OCI-LY1 (cell line): ENCODE results near the gene RAD51AP1.

Experiments
- H2AFZ ChIP-seq: fragments of 200-600 bp; sonication (generic), shearing (Covaris generic); 2 replicates; pipeline ENCODE4 v1.6.0; 2014; ENCODE audit warnings: antibody characterized with exemption, mild to moderate bottlenecking, low read length
- H3F3A ChIP-seq: fragments of 200-600 bp; sonication (generic), shearing (Covaris generic); 2 replicates; pipeline ENCODE4 v1.6.0; 2014; ENCODE audit warnings: mild to moderate bottlenecking, antibody characterized with exemption, low read length, moderate library complexity; ENCODE audit not compliant: insufficient read depth
- H3K27ac ChIP-seq: fragments of 200-600 bp; sonication (generic); 2 replicates; pipeline ENCODE4 v1.5.1; 2014; ENCODE audit warnings: low read length, mixed run types, mild to moderate bottlenecking, low read depth; ENCODE audit not compliant: poor library complexity, severe bottlenecking
- H3K27me3 ChIP-seq: fragments of 200-600 bp; sonication (generic); 2 replicates; pipeline ENCODE4 v1.6.0; 2014; ENCODE audit warnings: antibody characterized with exemption, mild to moderate bottlenecking, low read length, moderate library complexity; ENCODE audit not compliant: insufficient read depth
- H3K36me3 ChIP-seq: fragments of 200-600 bp; sonication (generic); 2 replicates; pipeline ENCODE4 v1.6.1; 2014; ENCODE audit warnings: mild to moderate bottlenecking, antibody characterized with exemption, low read length, moderate library complexity, mixed read lengths; ENCODE audit not compliant: insufficient read depth
- H3K4me1 ChIP-seq: fragments of 200-600 bp; sonication (generic); 2 replicates; pipeline ENCODE4 v1.5.1; 2014; ENCODE audit warnings: mild to moderate bottlenecking, low read length, moderate library complexity; ENCODE audit not compliant: insufficient read depth, severe bottlenecking
- H3K4me2 ChIP-seq: fragments of 200-600 bp; sonication (generic), shearing (Covaris generic); 2 replicates; pipeline ENCODE4 v1.6.1; 2014; ENCODE audit warnings: low read length
- H3K4me3 ChIP-seq: fragments of 200-600 bp; sonication (generic); 2 replicates; pipeline ENCODE4 v1.5.1; 2014; ENCODE audit warnings: low read length, low read depth, mild to moderate bottlenecking, mixed read lengths; ENCODE audit not compliant: poor library complexity, severe bottlenecking
- H3K79me2 ChIP-seq: fragments of 200-600 bp; shearing (Covaris generic); 2 replicates; pipeline ENCODE4 v1.6.1; 2016; ENCODE audit warnings: mixed run types, low read length, mixed read lengths; ENCODE audit not compliant: insufficient read depth
- H3K9ac ChIP-seq: fragments of 200-600 bp; sonication (generic), shearing (Covaris generic); 2 replicates; pipeline ENCODE4 v1.6.1; 2014; ENCODE audit warnings: mild to moderate bottlenecking, low read length, mixed read lengths
- H3K9me2 ChIP-seq: fragments of 200-600 bp; sonication (generic), shearing (Covaris generic); 2 replicates; pipeline ENCODE4 v1.6.1; 2014; ENCODE audit warnings: low read depth, mild to moderate bottlenecking, low read length, mixed read lengths
- H3K9me3 ChIP-seq: fragments of 200-600 bp; shearing (Covaris generic); 2 replicates; pipeline ENCODE4 v1.6.1; 2014; ENCODE audit warnings: low read length, mixed read lengths
- H4K20me1 ChIP-seq: fragments of 200-600 bp; sonication (generic), shearing (Covaris generic); 2 replicates; pipeline ENCODE4 v1.6.0; 2016; ENCODE audit warnings: mild to moderate bottlenecking, low read length; ENCODE audit not compliant: insufficient read depth
- CTCF ChIP-seq: fragments of 200-600 bp; sonication (generic), shearing (Covaris generic); IDR thresholded peaks from 2 replicates; pipeline ENCODE4 v1.5.1; 2017; ENCODE audit warnings: mild to moderate bottlenecking, antibody characterized with exemption, low read length, moderate library complexity, mixed read lengths
- EZH2 ChIP-seq: fragments of 200-600 bp; sonication (generic), shearing (Covaris generic); IDR thresholded peaks from 2 replicates; pipeline ENCODE4 v1.8.0; 2017; ENCODE audit warnings: borderline replicate concordance, mixed run types, mild to moderate bottlenecking, antibody characterized with exemption, low read length, moderate library complexity, mixed read lengths

Gene RAD51AP1

GRCh38 chr12:4603421-4603820, 64.7 kb downstream of the RAD51AP1 start:
- TF ChIP-seq CTCF (no peak), EZH2 (no peak)
- H2AFZ ChIP-seq, result no peak overlapping the region
- no peaks in the 10 kb centered on the region for H3F3A ChIP-seq
- no peak overlapping the region for H3K4me2 ChIP-seq
- H3K9ac ChIP-seq, result no peak overlapping the region
- no peak overlapping the region for H3K27ac ChIP-seq
- H3K4me1 ChIP-seq, result peaks cover 12% of the 10 kb centered on the region
- H3K36me3 ChIP-seq, result no peaks in the 10 kb centered on the region
- no peaks in the 10 kb centered on the region for H4K20me1 ChIP-seq
- no peaks in the 10 kb centered on the region for H3K9me3 ChIP-seq
- no peak overlapping the region for H3K4me3 ChIP-seq
- H3K79me2 ChIP-seq, result no peaks in the 10 kb centered on the region
- no peaks in the 10 kb centered on the region for H3K9me2 ChIP-seq
- H3K27me3 ChIP-seq, result no peaks in the 10 kb centered on the region

DNA sequence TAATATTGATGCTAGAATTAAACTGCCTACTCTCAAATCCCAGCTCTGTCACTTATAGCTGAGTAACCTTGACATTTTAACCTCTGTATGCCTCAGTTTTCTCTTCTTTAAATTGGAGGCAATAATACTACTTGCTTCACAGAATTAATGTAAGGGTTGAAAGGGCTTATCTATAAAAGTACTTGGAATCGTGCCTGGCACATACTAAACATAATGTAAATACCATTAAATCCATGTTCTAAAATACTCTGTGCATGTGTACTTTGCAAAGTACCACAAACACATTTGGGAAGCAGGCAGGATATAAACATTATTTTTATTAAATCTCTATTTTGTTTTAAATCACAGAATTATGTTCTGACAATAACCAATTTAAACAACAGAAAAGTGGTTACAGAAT, 65.3 kb downstream of the RAD51AP1 start:
- H3K4me1 ChIP-seq, result peaks cover 12% of the 10 kb centered on the region
- H3K9me3 ChIP-seq, result no peaks in the 10 kb centered on the region
- no peaks in the 10 kb centered on the region for H3K36me3 ChIP-seq
- no peak overlapping the region for H2AFZ ChIP-seq
- TF ChIP-seq EZH2 (no peak), CTCF (no peak)
- no peak overlapping the region for H3K9ac ChIP-seq
- H3K27ac ChIP-seq, result no peak overlapping the region
- no peaks in the 10 kb centered on the region for H3K27me3 ChIP-seq
- H4K20me1 ChIP-seq, result no peaks in the 10 kb centered on the region
- H3K9me2 ChIP-seq, result no peaks in the 10 kb centered on the region
- H3K4me3 ChIP-seq, result no peak overlapping the region
- no peaks in the 10 kb centered on the region for H3F3A ChIP-seq
- no peaks in the 10 kb centered on the region for H3K79me2 ChIP-seq
- H3K4me2 ChIP-seq, result no peak overlapping the region

- Histone ChIP-seq H3K9me2 (no peaks in the 10 kb centered on the region), H3K79me2 (no peaks in the 10 kb centered on the region), H3F3A (no peaks in the 10 kb centered on the region), H2AFZ (peak overlapping the region; percentile 90), H3K9ac (peak overlapping the region; percentile 73), H3K27ac (no peak overlapping the region), H4K20me1 (no peaks in the 10 kb centered on the region), H3K9me3 (no peaks in the 10 kb centered on the region), H3K27me3 (no peaks in the 10 kb centered on the region), H3K4me1 (peaks cover 12% of the 10 kb centered on the region), H3K4me3 (peak overlapping the region; percentile 73), H3K4me2 (peak overlapping the region; percentile 83), H3K36me3 (no peaks in the 10 kb centered on the region)
- peak; percentile 97 for TF ChIP-seq CTCF
- no peak for TF ChIP-seq EZH2
Observed at GRCh38 chr12:4604684-4605193, 66.0 kb downstream of the RAD51AP1 start.
